PFSK-1 (cell line): Measurements from ENCODE around the gene OPA3.

Experiments used
- FOXP2 ChIP-seq: optimal IDR thresholded peaks from 2 replicates; pipeline ENCODE3; 2011; ENCODE audit warnings: borderline replicate concordance, control low read depth, inconsistent platforms; ENCODE audit not compliant: insufficient read depth; ENCODE audit errors: extremely low read length, extremely low read depth
- POLR2AphosphoS5 ChIP-seq: IDR thresholded peaks from 2 replicates; pipeline ENCODE4 v1.6.1; 2012; ENCODE audit warnings: low read depth, mild to moderate bottlenecking, control low read depth, low read length, moderate library complexity
- SIN3A ChIP-seq: IDR thresholded peaks from 2 replicates; pipeline ENCODE4 v1.6.1; 2012; ENCODE audit warnings: mild to moderate bottlenecking, low read length, moderate library complexity, borderline replicate concordance; ENCODE audit not compliant: insufficient read depth
- TAF1 ChIP-seq: IDR thresholded peaks from 2 replicates; pipeline ENCODE4 v1.6.1; 2012; ENCODE audit warnings: low read length, control low read depth, borderline replicate concordance; ENCODE audit not compliant: insufficient read depth
- TF ChIP-seq, protein P1 (sequence below), 2 experiments: IDR thresholded peaks; 2 replicates each; pipeline versions ENCODE4 v1.6.1 to v1.8.0; 2011 to 2012; ENCODE audit warnings: low read depth in 2 of 2, low read length in 2 of 2, control low read depth in 1 of 2, inconsistent platforms in 1 of 2, mild to moderate bottlenecking in 1 of 2, moderate library complexity in 1 of 2; ENCODE audit not compliant: insufficient read depth in 1 of 2

OPA3 gene

DNA sequence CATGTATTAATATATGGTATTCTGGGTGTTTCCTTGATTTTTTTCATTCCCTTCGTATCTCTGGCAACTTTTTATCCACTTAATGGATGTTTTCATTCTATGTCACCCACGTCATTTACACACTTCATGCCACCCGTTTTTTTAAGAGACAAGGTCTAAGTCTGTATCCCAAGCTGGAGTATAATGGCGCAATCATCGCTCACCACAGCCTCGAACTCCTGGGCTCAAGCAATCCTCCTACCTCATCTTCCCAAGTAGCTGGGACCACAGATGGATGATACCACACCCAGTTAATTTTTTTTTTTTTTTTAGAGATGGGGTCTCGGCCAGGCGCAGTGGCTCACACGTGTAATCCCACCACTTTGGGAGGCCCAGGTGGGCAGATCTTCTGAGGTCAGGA lies 80.7 kb downstream of the OPA3 start:
- no peak for TF ChIP-seq FOXP2
- TF ChIP-seq SIN3A: no peak
- no peak for TF ChIP-seq POLR2AphosphoS5
- no peak for TF ChIP-seq TAF1
- TF ChIP-seq, protein P1, sequence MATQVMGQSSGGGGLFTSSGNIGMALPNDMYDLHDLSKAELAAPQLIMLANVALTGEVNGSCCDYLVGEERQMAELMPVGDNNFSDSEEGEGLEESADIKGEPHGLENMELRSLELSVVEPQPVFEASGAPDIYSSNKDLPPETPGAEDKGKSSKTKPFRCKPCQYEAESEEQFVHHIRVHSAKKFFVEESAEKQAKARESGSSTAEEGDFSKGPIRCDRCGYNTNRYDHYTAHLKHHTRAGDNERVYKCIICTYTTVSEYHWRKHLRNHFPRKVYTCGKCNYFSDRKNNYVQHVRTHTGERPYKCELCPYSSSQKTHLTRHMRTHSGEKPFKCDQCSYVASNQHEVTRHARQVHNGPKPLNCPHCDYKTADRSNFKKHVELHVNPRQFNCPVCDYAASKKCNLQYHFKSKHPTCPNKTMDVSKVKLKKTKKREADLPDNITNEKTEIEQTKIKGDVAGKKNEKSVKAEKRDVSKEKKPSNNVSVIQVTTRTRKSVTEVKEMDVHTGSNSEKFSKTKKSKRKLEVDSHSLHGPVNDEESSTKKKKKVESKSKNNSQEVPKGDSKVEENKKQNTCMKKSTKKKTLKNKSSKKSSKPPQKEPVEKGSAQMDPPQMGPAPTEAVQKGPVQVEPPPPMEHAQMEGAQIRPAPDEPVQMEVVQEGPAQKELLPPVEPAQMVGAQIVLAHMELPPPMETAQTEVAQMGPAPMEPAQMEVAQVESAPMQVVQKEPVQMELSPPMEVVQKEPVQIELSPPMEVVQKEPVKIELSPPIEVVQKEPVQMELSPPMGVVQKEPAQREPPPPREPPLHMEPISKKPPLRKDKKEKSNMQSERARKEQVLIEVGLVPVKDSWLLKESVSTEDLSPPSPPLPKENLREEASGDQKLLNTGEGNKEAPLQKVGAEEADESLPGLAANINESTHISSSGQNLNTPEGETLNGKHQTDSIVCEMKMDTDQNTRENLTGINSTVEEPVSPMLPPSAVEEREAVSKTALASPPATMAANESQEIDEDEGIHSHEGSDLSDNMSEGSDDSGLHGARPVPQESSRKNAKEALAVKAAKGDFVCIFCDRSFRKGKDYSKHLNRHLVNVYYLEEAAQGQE (IDR thresholded peaks at IDR 0.05; ENCODE audit: insufficient read depth in 1 of 2, low read depth in 2 of 2, low read length in 2 of 2): no peak

DNA sequence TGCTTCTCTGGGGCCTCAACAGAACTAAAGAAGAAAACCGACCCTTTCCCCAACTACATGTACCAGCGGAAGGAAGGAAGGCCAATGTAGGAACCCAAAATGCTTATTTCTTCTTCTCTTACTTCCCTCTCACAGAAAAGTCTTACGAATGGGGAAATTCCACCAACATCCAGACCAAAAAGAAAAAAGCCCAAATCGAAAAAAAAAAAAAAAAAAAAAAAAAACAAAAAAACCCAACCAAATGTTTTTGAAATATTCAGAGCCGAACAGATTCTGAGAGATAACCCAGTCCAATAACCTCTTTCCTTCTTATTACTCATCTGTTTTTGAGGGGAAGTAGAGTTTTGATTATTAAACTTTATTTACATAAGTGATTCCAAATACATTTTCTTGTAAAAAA lies 82.5 kb downstream of the OPA3 start:
- TF ChIP-seq, protein P1 (IDR thresholded peaks at IDR 0.05; ENCODE audit: insufficient read depth in 1 of 2, low read depth in 2 of 2, low read length in 2 of 2): no peak
- TF ChIP-seq TAF1 (no peak), FOXP2 (no peak), SIN3A (no peak), POLR2AphosphoS5 (no peak)

DNA sequence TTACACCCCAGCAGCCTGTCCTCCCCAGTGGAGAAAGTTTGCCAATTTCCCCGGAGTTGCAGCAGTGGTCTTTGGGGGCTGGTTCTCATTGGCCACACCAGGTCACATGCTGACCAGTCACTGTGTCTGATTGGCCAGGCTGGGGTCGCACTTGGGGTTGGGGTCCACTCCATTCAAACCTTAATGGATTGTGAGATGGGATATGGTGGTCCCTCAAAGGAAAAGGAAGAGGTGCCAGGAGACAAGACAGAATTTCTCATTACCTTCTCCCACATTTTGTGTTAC lies 82.9 kb downstream of the OPA3 start:
- TF ChIP-seq FOXP2 (no peak), POLR2AphosphoS5 (no peak), TAF1 (no peak), SIN3A (no peak)
- TF ChIP-seq, protein P1 (IDR thresholded peaks at IDR 0.05; ENCODE audit: insufficient read depth in 1 of 2, low read depth in 2 of 2, low read length in 2 of 2): no peak

DNA sequence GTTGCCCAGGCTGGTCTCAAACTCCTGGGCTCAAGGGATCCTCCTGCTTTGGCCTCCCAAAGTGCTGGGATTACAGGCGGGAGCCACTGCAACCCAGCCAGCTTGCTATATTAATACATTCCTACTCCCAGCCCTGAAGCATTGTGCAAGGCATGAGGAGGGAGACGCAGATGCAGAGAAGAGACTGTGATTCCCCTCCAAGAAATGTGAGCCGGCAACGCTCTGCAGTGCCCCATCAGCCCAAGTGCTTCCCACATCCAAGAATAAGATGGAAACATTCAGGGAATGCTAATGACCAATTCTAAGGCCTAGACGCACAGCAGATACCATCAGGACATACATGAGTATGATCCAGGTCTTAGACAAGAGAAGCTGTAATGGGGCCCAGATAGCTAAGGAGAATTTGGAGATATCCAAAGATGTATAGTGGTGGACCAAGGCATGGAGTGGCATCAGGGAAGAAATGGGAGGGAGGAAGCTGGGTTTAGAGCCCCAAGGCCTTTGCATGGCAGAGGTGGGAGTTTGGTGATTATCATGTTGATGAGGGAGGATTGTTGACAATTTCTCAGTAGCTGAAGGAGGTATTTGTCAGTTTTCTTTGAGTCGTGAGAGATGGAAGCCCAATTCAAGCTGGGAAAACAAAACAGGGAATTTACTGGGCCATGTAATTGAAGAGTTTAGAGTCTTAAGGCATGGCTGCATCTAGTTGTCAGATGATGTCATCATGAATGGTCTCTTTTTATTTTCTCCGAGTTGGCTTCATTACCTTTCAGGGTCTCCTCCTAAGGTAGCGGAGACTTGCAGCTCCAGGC lies 83.5 kb downstream of the OPA3 start:
- TF ChIP-seq FOXP2 (no peak), TAF1 (no peak), POLR2AphosphoS5 (no peak), SIN3A (no peak)
- TF ChIP-seq, protein P1 (IDR thresholded peaks at IDR 0.05; ENCODE audit: insufficient read depth in 1 of 2, low read depth in 2 of 2, low read length in 2 of 2): no peak
